H1 (cell line): ENCODE results near the gene LRP11. TPM values are rescaled to one million over a fixed set of nuclear protein-coding genes. Genes with fewer than 3 reads are reported as not detected.

Source experiments
- CTCF ChIA-PET: fragments of 300-600 bp; sonication (Branson Sonifier 250); formaldehyde crosslinking; loops from one replicate; lab custom pipeline; 2021; ENCODE audit not compliant: partially characterized antibody; lab: Charles Lee
- POLR2A ChIA-PET: fragments of 300-600 bp; sonication (Branson Sonifier 250); formaldehyde crosslinking; loops from one replicate; lab custom pipeline; 2021; ENCODE audit warnings: inconsistent platforms; ENCODE audit not compliant: partially characterized antibody; lab: Charles Lee
- DNase-seq, 2 experiments: peaks; one replicate each; pipeline versions ENCODE4 v3.0.0 to v3.0.0-alpha.2; 2010 to 2022; ENCODE audit warnings: low spot score in 2 of 2, low read depth in 1 of 2, mixed read lengths in 1 of 2
- FAIRE-seq: peaks from 2 replicates; lab custom pipeline; 2011; peaks lifted over from hg19 to GRCh38; lab: Jason Lieb, UNC
- H2AFZ ChIP-seq: 2 replicates; pipeline ENCODE4 v1.8.1; 2012; ENCODE audit warnings: low read length, inconsistent platforms
- H2AK5ac ChIP-seq: 2 replicates; pipeline ENCODE4 v1.6.1; 2013; ENCODE audit warnings: low read depth, low read length
- H2BK120ac ChIP-seq: replicated peaks from 2 replicates; pipeline ENCODE3; 2013; ENCODE audit warnings: low read depth, low read length, inconsistent platforms
- H2BK12ac ChIP-seq: 2 replicates; pipeline ENCODE4 v1.6.1; 2013; ENCODE audit warnings: low read depth, low read length
- H2BK15ac ChIP-seq: 2 replicates; pipeline ENCODE4 v1.6.1; 2013; ENCODE audit warnings: low read length
- H2BK20ac ChIP-seq: 2 replicates; pipeline ENCODE4 v1.6.1; 2013; ENCODE audit warnings: low read length
- H2BK5ac ChIP-seq: 2 replicates; pipeline ENCODE4 v1.6.1; 2013; ENCODE audit warnings: low read depth, low read length
- H3K14ac ChIP-seq: 2 replicates; pipeline ENCODE4 v1.6.1; 2013; ENCODE audit warnings: inconsistent platforms; ENCODE audit not compliant: insufficient read length
- H3K18ac ChIP-seq: 2 replicates; pipeline ENCODE4 v1.6.1; 2013; ENCODE audit warnings: low read length; ENCODE audit errors: extremely low read depth
- H3K23ac ChIP-seq: 2 replicates; pipeline ENCODE4 v1.6.1; 2013; ENCODE audit warnings: inconsistent platforms; ENCODE audit not compliant: insufficient read length
- H3K23me2 ChIP-seq: 2 replicates; pipeline ENCODE4 v1.6.1; 2013; ENCODE audit warnings: low read depth, low read length
- H3K27ac ChIP-seq: 2 replicates; pipeline ENCODE4 v1.6.1; 2011; ENCODE audit warnings: low read depth, low read length, inconsistent platforms
- H3K27me3 ChIP-seq, 4 experiments: replicated peaks in 1 of 4; 1 replicate in 1 of 4; 2 replicates in 3 of 4; pipeline versions ENCODE4 v1.6.1 to v1.8.1; 2011 to 2013; ENCODE audit warnings: low read length in 3 of 4, mild to moderate bottlenecking in 3 of 4, inconsistent platforms in 2 of 4, mixed read lengths in 2 of 4, moderate library complexity in 1 of 4; ENCODE audit not compliant: control insufficient read depth in 3 of 4, insufficient read depth in 3 of 4; ENCODE audit errors: extremely low read depth in 1 of 4
- H3K36me3 ChIP-seq, 4 experiments: 2 replicates each; pipeline versions ENCODE4 v1.6.1 to v1.8.1; 2011 to 2013; ENCODE audit warnings: mild to moderate bottlenecking in 4 of 4, low read length in 3 of 4, moderate library complexity in 2 of 4, control low read depth in 1 of 4, inconsistent platforms in 1 of 4; ENCODE audit not compliant: insufficient read depth in 4 of 4, control insufficient read depth in 2 of 4
- H3K4ac ChIP-seq: replicated peaks from 2 replicates; pipeline ENCODE3; 2013; ENCODE audit warnings: low read length, low read depth, mixed read lengths, inconsistent platforms; ENCODE audit not compliant: insufficient read length
- H3K4me1 ChIP-seq, 4 experiments: replicated peaks in 1 of 4; 1 replicate in 1 of 4; 2 replicates in 3 of 4; pipeline versions ENCODE4 v1.6.1 to v1.8.1; 2011 to 2013; ENCODE audit warnings: low read length in 3 of 4, inconsistent platforms in 2 of 4, mixed read lengths in 1 of 4; ENCODE audit not compliant: insufficient read depth in 4 of 4, control insufficient read depth in 3 of 4
- H3K4me2 ChIP-seq, 2 experiments: 2 replicates each; pipeline versions ENCODE4 v1.6.1 to v1.8.1; 2011 to 2013; ENCODE audit warnings: low read depth in 2 of 2, low read length in 2 of 2, control low read depth in 1 of 2, inconsistent platforms in 1 of 2, mild to moderate bottlenecking in 1 of 2; ENCODE audit not compliant: insufficient read depth in 1 of 2
- H3K4me3 ChIP-seq, 4 experiments: fragments of 200-600, 300-600 bp in 1 of 4; sonication (generic), shearing (Covaris generic), sonication (Bioruptor Twin) in 1 of 4; 2 replicates each; pipeline versions ENCODE4 v1.5.1 to v1.8.1; 2011 to 2016; ENCODE audit warnings: low read length in 4 of 4, low read depth in 3 of 4, control low read depth in 2 of 4, inconsistent platforms in 2 of 4, mild to moderate bottlenecking in 2 of 4, mixed read lengths in 1 of 4, moderate library complexity in 1 of 4; ENCODE audit not compliant: insufficient read depth in 2 of 4; ENCODE audit errors: extremely low read depth in 1 of 4
- H3K56ac ChIP-seq: replicated peaks from 2 replicates; pipeline ENCODE3; 2013; ENCODE audit warnings: low read depth, mild to moderate bottlenecking, mixed read lengths, low read length, inconsistent platforms; ENCODE audit not compliant: insufficient read length
- H3K79me1 ChIP-seq: 2 replicates; pipeline ENCODE4 v1.6.1; 2013; ENCODE audit warnings: low read depth, low read length, control low read depth
- H3K79me2 ChIP-seq, 2 experiments: 2 replicates each; pipeline versions ENCODE4 v1.6.1 to v1.8.1; 2012 to 2013; ENCODE audit warnings: low read length in 2 of 2, mild to moderate bottlenecking in 2 of 2, inconsistent platforms in 1 of 2; ENCODE audit not compliant: insufficient read depth in 2 of 2, control insufficient read depth in 1 of 2
- H3K9ac ChIP-seq, 4 experiments: replicated peaks in 1 of 4; 1 replicate in 1 of 4; 2 replicates in 3 of 4; pipeline versions ENCODE4 v1.6.1 to v1.8.1; 2011 to 2013; ENCODE audit warnings: low read depth in 3 of 4, low read length in 3 of 4, control low read depth in 2 of 4, mild to moderate bottlenecking in 2 of 4, moderate library complexity in 2 of 4, inconsistent platforms in 1 of 4; ENCODE audit errors: extremely low read depth in 1 of 4
- H3K9me3 ChIP-seq, 2 experiments: 2 replicates each; pipeline versions ENCODE4 v1.6.1 to v1.8.1; 2012 to 2013; ENCODE audit warnings: mild to moderate bottlenecking in 2 of 2, moderate library complexity in 2 of 2, control low read depth in 1 of 2, inconsistent platforms in 1 of 2, low read depth in 1 of 2, low read length in 1 of 2, mixed read lengths in 1 of 2; ENCODE audit not compliant: insufficient read depth in 2 of 2
- H4K20me1 ChIP-seq, 2 experiments: replicated peaks in 1 of 2; 2 replicates each; pipeline versions ENCODE3 to v1.8.1; 2011 to 2013; ENCODE audit warnings: inconsistent platforms in 2 of 2, low read length in 2 of 2, mild to moderate bottlenecking in 1 of 2; ENCODE audit not compliant: insufficient read depth in 2 of 2, control insufficient read depth in 1 of 2
- H4K5ac ChIP-seq: 2 replicates; pipeline ENCODE4 v1.6.1; 2013; ENCODE audit warnings: low read length, low read depth, mixed read lengths, inconsistent platforms; ENCODE audit not compliant: insufficient read length
- H4K8ac ChIP-seq: 2 replicates; pipeline ENCODE4 v1.8.0; 2013; ENCODE audit warnings: mild to moderate bottlenecking, moderate library complexity, low read length, inconsistent platforms; ENCODE audit not compliant: insufficient read depth; ENCODE audit errors: extremely low read depth
- H4K91ac ChIP-seq: replicated peaks from 2 replicates; pipeline ENCODE3; 2013; ENCODE audit warnings: low read length, mixed read lengths, inconsistent platforms; ENCODE audit not compliant: insufficient read length
- RXRA ChIP-seq: IDR thresholded peaks from 2 replicates; pipeline ENCODE4 v1.6.1; 2011; ENCODE audit warnings: low read depth, mild to moderate bottlenecking, low read length, moderate library complexity; ENCODE audit not compliant: insufficient read depth
- SAP30 ChIP-seq: fragments of 300-600 bp; sonication (generic); IDR thresholded peaks from 2 replicates; pipeline ENCODE4 v1.7.1; 2012; ENCODE audit warnings: low read length, moderate library complexity, mild to moderate bottlenecking, inconsistent platforms; ENCODE audit not compliant: insufficient read depth, insufficient replicate concordance
- WGBS, 2 experiments: shearing (Covaris generic) in 1 of 2; methylation state at CpG; one replicate each; pipeline versions ENCODE4 v1.1.6 to v1.1.7; 2013 to 2015; ENCODE audit warnings: low lambda C conversion rate in 2 of 2, mixed read lengths in 2 of 2, inconsistent platforms in 1 of 2, low coverage in 1 of 2, missing lambda C conversion rate in 1 of 2; ENCODE audit not compliant: insufficient replicate concordance in 2 of 2, insufficient coverage in 1 of 2, insufficient read length in 1 of 2; ENCODE audit errors: extremely low coverage in 1 of 2, missing lambda C conversion rate in 1 of 2; 5-methylcytosine and 5-hydroxymethylcytosine counted together
- polyA plus RNA-seq, 7 experiments: library from polyadenylated mRNA; depleted of rRNA in 3 of 7; stranded (reverse) in 5 of 7; unstranded in 2 of 7; fragments of >200 nt in 5 of 7; fragments of 200-250 nt in 2 of 7; gene quantifications; 1 replicate in 5 of 7; 2 replicates in 1 of 7; 4 replicates in 1 of 7; pipeline versions ENCODE4 v1.2.1 to v1.2.3, GENCODE V29; 2011 to 2013; ENCODE audit warnings: missing spikeins in 2 of 7, mixed read lengths in 2 of 7
- total RNA-seq: library from RNA; stranded (reverse); fragmentation: NEBNext Ultra II Directional; extraction: Animal tissue kit (Norgen Biotek cat#: 25700); gene quantifications from 2 replicates; pipeline ENCODE4 v1.2.1, GENCODE V29; 2021

LRP11 gene
- total and polyA plus RNA-seq, 2 of the 8 experiments (the other 6 are each of a cell fraction or from before 2014, with no cell fraction given) = 11.0 to 20.0 TPM

- Histone ChIP-seq H4K91ac (no peak overlapping the region), H3K79me1 (no peaks in the 10 kb centered on the region), H3K36me3 (peaks cover 0 to 9% (median 3%) of the 10 kb centered on the region in 4 experiments; a peak in 3 of 8 replicates), H3K23ac (no peak overlapping the region), H2AK5ac (no peak overlapping the region), H3K79me2 (no peaks in the 10 kb centered on the region), H2AFZ (no peak overlapping the region), H3K27ac (no peak overlapping the region), H3K27me3 (no peaks in the 10 kb centered on the region), H3K18ac (no peak overlapping the region), H2BK20ac (no peak overlapping the region), H4K20me1 (no peaks in the 10 kb centered on the region), H3K23me2 (no peaks in the 10 kb centered on the region), H3K9me3 (no peaks in the 10 kb centered on the region), H3K9ac (no peak overlapping the region), H4K8ac (no peak overlapping the region), H3K4me3 (no peak overlapping the region), H2BK120ac (no peak overlapping the region), H3K56ac (no peak overlapping the region), H2BK12ac (no peak overlapping the region), H4K5ac (no peak overlapping the region), H3K4me1 (no peaks in the 10 kb centered on the region), H3K4ac (no peak overlapping the region), H2BK5ac (no peak overlapping the region), H3K14ac (no peak overlapping the region), H2BK15ac (no peak overlapping the region), H3K4me2 (no peak overlapping the region)
- DNase-seq = no peak
- POLR2A ChIA-PET = interaction anchor here (0.8 kb wide), 1 partner anchor 96 kb away, joined by 3 read pairs; the partner anchor contains the start of gene LATS1
- whole genome bisulfite sequencing, 2 experiments = 93% methylated on average over 3 of the region's 3 CpGs; no CpG with 5 or more reads in 1 of the 2 experiments
- CTCF ChIA-PET = interaction anchor here (0.6 to 3.2 kb wide), 4 partner anchors 10 to 44 kb away, joined by 3 to 10 read pairs (median 6); no protein-coding TSS in a partner anchor
- FAIRE-seq = no peak
- TF ChIP-seq RXRA = no peak
- TF ChIP-seq SAP30 = no peak
Observed at GRCh38 chr6:149813351-149813750, 50.8 kb downstream of the LRP11 start.
